Fibroblast of skin of left biceps (primary cell): Measurements from ENCODE around the gene GMPPA.

Experiments
- DNase-seq, 2 experiments: peaks; one replicate each; pipeline ENCODE4 v3.0.0-alpha.2; 2013; ENCODE audit warnings: low read depth in 2 of 2

Gene GMPPA

DNA sequence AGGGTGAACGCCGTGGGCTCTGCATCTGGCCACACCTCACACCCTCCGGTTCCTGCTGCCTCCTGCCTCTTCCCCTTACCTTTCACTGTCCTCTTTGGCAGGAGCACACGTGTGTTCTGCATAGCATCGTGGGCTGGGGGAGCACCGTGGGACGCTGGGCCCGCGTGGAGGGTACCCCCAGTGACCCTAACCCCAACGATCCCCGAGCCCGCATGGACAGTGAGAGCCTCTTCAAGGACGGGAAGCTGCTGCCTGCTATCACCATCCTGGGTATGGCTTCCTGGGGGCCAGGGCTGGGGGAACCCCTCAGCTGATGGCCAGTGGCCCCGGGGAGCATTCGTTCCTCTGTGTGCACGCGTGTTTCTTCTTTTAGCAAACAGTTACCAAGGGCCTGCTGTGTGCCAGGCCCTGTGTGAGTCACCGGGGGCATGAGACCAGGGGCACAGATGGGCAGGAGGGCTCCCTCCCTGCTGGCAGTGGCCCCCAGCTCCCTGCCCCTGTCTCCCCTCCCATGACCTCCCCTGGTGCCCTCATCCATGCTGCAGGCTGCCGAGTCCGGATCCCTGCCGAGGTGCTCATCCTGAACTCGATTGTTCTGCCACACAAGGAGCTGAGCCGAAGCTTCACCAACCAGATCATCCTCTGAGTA, 7.6 kb downstream of the GMPPA start:
- no peak for DNase-seq

DNA sequence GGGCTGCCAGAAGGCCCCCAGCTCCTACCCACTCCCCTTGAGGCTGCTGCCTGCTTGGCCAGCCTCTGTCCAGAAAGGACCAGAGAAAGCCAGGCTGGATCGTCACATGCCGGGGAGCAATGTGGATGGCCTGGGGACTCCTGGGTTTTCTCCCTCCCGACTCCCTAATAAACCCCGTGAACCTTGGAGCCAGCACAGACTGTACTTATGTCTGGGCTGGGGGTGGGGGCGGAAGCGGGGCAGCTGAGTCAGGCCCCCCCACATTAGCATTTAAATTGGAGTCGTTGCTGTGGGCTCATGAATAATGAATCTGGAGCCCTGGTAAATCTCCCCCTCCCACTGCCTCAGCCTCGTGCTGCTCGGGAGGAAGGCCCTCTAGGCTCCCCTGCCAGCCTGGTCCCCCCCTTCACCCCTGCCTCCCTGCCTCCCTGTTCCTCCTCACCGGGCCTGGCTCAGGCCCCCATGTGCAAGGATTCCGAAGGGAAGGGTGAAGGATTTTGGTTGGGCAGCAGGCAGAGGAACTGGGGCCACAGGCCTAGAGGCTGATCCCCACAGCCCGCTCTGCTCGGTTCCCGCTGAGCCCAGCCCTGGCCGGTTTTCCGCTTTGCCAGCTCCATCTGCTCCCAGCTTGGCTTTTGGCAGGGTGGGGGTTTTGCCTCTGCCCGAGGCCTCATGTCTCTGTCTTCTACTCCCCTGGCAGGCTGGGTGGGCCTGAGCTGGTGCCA, 8.3 kb downstream of the GMPPA start:
- DNase-seq: no peak

DNA sequence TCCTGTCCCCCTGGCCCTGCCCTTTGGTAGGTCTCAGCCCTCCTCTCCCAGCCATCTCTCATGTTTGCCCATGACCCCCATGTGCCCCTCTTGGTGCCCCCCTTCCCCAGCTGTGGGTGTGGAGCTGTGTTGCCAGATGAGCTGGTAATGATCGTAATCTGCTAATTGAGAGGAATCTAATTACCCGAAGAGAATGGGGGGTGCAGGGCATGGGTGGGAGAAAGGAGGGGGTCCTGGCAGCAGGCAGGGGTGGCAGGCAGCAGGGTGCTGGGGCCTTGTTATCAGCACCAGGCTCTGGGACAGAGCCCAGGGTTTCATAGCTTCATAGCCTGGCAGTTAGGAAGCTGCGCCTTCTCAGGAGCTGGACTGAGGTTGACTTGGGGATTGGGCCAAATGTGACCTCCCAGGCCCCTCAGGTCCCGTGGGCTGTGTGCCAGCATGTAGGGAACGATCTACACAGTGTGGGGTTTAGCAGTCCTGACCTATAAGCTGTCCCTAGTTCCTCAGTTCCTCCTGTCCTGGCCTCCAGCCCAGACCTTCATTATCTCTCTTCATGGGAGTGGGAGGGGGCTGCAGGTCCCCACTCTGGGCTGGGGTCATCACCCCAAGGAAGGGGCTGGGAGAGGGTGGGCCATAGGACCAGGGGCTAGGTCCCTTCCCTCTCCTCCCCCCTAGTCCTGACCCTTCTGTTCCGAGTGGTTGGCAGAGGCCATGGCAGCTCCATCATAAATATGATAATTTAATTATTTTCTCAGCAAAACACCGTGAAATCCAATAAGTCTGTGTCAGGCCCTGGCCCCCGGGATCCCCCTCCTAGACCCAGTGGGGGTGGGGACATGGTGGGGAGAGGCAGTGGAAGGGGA, 9.1 kb downstream of the GMPPA start:
- no peak for DNase-seq

DNA sequence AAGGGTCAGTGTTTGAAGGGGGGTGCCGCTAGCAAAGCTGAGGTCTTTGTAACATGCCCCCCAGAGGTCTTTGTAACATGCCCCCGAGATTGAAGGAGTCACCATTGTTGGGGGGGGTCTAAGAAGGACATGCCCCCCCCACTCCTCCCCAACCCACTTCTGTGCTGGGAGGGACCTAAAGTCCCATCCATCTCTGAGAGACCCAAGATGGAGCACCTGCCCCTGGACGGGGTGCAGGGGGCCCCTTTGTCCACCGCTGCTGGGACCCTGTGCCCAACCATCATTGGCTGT, 9.7 kb downstream of the GMPPA start:
- DNase-seq: no peak

DNA sequence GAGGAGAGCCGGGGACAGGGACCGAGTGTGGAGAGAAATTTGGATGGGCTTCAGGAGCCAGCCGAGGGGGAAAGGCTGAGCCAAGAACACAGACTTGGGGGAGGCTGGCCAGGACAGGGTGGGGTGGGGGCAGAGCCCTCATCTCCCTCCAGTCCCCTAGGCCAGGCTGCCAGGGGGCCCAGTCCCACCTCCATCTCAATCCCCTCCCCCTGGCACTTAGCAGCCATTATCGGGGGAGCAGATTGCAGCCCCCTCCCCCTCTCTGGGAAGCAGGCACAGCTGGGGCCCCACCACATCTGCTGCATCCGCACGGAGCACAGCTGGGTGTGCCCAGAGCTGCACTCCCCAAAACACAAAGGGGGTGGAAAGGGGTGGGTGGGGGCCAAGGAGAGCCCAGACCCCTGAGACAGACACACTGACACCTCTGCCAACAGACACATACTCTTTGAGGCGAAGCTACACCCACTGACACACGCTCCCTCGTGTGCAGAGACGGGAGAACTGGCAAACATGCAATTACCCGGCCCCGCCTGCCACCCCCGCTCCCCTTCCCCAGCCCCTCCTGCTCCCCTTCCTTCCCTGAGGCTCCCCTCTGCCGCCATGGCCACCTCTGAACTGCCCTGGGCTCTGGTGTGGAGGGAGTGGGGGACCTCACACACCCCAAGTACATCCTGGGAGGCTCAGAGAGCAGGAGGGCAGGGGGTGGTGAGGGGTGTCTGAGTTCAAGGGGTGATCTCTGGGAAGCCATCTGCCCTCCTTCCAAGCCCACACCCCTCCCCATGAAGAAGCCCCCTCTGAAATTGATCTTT, 10.5 kb downstream of the GMPPA start:
- no peak for DNase-seq

DNA sequence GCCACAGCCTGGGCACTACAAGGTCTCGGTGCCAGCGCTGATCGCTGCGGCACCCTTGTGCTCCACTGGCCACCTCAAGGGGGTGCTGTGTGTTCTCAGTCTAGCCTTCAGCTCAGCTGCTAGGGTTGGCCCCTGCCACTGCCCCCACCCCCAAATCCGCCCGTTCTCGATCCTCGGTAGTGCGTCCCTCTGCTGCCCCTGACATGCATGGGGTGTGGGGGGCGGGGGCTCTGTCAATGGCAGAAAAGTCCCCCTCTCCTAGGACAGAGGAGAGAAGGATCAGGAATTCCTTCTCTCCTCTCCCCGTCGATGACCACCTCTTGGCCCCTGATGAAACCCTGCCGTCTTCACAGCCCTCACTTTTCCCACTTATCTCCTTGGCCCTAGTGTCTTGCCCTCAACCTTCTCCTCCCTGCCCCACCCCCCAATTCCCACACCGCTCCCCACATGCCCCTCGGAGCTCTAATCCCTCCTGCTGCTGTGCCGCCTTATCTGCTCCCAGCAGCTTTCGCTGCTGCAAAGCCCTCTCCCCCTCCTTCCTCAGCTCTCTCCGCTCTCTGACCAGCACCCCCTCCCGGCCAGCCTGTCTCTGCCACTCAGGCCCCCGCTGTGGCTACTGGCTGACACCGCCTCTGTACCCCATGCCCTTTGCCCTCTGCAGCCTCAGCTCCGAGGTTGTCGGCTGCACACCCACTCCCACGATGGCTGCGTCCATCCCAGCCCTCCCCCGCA, 11.3 kb downstream of the GMPPA start:
- no peak for DNase-seq

DNA sequence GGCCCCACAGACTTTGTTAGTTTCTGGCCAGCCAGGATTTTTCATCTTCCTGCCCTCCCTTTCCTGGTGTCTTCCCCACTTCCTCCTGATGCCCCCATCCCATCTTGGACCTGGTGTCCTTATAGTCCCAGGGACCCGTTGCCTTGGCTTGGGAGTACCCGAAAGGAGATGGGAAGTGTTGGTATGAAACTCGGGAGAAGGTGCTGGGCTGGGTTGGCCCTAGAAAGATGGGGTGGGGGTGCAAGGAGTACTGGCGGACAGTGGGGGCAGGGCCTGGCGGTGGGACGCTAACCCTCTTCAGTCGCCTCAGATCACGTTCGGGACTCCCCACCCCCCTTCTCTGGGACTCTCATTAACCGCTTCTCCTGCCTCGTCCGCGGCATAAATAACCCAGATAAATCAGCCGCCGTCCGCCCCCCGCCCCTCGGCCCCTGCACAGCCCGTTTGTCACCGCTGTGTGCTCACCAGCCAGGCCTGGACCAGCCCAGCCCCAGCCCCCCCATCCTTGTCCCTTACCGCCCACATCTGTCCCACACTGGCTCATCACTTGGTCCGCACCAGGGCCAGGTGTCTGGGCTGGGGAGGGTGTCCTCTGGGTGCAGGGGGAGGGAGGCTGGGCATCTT, 11.9 kb downstream of the GMPPA start:
- DNase-seq: no peak

DNA sequence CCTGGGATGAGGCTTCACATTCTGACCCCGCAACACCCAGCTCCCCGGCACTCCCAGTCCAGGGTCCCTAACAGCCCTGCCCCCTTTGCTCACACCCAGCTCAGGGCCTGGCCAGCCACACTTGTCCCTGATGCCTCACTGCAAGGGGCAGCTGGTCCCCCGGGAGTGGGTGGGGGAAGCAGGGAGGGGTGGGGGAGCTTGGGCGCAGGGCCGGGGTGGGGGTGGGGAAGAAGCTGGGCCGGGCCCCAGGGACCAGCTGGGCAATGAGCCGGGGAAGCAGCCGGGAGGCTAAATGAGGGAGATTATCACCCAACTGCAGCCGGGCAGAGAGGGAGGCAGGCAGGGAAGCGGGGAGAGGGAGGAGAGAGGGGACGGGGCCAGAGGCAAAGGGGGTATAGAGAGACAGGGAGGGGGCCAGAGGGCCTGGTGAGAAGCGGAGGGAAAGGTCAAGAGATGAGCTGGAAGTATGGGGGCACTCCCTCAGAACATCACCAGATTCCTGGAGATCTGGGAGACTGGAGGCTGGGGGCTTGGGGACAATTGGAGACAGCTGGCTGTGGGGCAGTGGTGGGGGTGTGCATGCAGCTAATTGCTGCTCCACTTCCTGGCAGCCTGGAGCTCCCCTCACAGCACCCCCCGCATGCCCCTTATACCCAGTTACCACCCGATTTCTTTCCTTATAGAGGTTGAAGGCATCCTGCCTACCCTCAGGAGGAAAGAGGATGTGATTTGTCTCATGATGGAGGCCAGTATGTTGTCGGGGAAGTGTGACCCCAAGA, 13.0 kb downstream of the GMPPA start:
- DNase-seq: no peak

DNA sequence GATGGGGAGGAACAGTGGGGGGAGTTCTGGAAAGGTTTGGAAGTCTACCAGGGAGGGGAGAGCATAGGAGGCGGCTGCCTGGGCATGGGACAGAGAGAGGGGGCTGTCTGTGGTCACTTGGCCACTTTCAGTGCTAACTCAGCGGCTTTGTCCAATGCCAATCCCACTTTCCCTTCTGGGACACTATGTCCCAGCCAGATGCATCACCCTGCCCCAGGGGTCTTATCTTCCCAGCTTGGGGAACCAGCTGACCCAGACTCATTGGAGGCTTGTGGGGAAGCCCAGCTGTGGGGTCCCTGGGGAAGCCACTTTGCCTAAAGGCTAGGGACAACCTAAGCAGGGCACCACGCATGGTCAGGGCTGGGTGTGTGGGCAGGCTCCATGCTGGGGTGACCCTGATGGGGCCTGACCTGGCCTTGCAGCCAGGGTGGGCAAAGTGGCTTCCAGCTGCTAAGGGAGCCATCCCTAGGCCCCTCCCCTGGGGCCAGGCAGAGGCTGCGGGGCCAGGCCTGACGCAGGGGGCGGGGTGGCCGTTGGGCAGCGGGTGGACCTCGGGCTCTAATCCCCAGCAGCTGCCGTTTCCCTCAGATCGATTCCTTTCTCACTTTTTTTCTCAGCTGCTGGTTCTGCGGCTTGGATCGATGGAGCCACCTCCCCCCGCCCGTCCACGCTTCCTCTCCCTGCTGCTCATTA, 14.0 kb downstream of the GMPPA start:
- DNase-seq: no peak

DNA sequence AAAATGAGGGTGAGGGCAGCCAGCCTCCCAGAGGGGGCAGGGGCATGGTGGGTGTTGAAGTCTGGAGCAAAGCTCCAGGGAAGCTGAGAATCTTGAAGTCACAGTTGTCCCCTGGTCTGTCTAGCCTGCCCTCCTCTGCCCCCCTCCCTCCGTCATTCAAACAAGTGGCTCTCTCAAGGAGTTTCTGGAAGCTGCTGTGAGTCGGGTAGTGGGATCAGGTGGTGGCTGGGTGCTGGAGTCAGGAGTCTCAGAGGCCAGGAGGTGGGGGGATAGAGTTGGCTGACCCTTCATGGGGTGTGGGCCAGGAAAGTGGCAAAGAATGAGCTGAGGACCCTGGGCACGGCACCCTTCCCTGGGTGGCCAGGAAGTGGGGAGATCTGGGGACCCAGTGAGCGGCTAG, 15.1 kb downstream of the GMPPA start:
- DNase-seq: no peak

DNA sequence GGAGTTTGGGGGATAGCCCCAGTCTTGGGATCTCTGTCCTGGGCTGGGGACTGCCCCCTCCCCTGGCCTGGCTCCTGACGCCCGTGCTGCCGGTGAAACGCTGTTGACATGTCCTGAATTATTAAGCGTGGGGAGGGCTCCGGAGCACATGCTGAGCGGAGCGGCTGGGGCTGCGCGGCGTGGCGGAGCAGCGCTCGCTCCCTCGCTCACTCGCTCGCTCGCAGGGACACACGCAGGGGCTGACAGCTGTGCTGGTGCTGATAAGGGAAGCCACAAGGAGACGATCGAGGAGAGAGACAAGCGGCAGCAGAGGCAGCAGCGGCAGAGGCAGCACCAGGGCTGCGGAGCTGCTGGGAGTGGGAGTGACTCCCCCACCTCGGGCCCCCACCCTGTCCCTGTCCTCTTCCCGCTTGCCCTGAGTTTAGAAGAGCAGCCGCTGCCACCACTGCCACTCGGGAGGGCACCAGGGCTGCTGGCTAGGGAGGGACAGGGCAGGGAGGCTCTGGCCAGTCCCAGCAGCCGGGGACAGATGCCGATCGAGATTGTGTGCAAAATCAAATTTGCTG, 15.6 kb downstream of the GMPPA start, which contains the start of gene ASIC4:
Gene ASIC4, plus strand, starts transcription at position 287 of the 566 bp plus-strand sequence. Its CDS starts 243 bp downstream, at position 530.
- no peak for DNase-seq

DNA sequence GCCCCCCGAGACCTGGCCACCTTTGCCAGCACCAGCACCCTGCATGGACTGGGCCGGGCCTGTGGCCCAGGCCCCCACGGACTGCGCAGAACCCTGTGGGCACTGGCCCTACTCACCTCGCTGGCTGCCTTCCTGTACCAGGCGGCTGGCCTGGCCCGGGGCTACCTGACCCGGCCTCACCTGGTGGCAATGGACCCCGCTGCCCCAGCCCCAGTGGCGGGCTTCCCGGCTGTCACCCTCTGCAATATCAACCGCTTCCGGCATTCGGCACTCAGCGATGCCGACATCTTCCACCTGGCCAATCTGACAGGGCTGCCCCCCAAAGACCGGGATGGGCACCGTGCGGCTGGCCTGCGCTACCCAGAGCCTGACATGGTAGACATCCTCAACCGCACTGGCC, 16.1 kb downstream of the GMPPA start:
- DNase-seq: no peak

DNA sequence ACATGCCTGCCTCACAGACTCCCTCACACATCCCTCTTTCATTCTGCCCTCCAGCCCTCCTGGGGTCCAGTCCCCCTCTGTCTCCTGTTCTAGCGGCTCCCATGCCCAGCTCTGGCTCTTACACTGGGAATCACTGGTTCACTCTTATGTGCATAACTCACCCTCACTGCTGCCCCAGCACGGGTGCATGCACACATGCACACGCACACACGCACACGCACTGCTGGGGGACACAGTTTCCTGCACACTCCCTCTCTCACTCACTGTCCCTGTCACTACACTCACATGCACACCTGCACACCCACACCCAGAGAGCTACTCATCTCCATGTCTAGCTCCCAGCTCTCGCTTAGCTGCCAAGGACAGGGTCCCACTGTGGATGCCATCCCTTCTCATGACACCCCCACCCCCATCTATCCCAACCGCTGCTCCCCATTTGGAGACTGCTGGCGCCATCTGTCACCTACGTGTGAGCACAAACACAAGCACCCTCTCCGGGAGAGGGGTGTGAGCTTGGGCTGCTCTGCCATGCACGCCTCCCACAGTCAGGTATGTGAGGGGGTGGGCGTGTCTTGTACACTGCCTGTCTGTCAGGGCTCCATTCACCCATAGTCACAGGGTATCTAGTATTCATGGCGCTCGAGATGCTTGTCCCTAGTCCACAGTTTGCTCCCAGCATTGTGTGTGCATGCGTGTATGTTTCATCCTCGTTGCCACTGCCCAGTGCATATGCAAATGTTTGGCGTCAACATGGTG, 17.4 kb downstream of the GMPPA start:
- no peak for DNase-seq

DNA sequence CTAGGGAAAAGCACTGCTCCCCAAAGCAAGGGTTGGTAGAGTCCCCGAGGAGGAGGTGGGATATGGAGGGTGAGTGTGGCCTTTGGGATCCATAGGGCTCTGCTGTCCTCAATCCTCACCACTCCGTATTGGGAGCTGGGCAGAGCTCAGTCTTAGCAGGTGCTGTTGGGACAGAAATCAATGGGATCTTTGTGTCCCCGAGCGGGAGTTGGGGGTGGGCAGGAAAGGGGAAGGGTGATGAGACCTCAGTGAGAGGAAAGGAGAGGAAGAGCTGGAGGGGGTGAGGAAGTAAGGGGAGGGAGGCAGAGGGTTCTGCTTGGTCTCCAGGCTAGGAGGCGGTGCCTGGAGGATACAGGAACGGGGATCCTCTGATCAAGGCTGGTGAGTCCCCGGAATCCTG, 18.2 kb downstream of the GMPPA start:
- DNase-seq: no peak

DNA sequence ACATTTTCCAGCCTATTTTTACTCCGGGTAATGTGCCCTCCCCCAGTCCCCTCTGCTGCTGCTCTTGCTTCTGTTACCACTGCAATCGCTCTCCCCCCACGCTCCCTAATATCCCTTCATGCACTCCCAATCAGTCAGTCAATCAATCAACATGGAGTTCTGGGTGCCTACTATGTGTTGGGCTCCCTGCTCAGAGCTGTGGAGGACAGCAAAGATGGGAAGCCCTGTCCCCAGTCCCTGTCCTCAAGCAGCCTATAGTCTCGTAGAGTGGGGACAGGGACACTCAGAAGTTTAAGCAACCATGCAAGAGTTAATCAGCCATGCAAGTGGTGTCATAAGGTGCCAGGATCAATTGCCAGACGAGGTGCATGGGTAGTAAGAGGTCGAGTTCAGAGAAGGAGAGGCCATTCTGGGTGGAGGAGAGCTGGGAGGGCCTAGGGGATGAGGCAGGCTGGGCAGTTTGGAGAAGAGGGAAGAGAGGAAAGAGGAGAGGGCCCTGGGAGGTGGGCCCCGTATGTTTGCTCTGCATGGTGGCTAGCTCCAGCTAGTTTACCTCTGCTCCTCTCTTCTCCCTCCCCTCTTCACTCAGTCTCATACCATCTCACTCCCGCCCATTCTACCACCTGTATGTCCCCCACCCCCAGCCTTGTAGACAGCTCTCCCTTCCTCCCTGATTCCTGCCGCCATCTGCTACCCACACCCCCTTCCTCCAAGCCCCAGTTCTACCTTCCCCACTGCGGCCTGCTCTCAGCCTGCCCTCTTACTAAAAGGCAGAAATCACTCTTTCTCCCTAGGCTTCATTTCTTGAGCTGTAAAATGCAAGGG, 19.5 kb downstream of the GMPPA start:
- DNase-seq: no peak

DNA sequence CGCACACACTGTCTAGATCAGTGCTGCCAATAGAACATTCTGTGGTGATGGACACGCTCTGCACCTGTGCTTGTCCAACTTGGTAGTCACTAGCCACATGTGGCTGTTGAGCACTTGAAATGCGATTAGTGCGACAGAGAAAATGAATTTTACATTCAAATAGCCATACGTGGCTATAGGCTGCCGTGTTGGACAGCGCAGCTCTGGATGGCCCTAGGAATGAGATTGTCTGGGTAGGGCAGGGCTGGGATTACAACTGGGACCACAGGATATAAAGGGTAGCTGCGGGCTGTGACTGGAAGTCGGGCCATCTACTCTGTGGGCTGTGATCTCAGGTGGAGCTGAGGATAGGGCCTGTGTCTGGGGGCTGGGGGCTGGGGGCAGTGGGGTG, 20.8 kb downstream of the GMPPA start:
- DNase-seq: no peak

DNA sequence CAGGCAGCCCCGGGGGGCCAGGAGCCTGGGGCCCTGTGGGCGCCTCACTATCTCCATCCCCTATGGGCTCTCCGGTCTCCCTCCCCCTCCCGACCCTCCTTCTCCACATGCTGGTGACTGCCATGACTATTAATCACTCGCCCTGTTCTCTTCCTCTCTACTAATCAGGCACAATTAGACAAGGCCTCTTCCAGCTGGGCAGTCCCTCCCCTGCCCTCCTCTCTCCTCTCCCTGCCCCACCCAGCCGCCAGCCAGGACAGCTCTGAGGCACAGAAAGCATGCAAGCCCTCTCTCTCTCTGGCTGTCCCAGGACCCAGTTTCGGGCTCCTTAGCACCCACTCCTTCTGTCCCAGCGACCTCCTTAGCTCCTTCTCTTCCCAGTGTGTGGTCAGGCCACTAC, 21.4 kb downstream of the GMPPA start:
- DNase-seq: no peak
